ENCODE measurements around the gene NTRK2.

The NTRK2 gene

GRCh38 chr9:84900421-84900820 lies 230.9 kb downstream of the NTRK2 start:
- TF ChIP-seq USF1 (IDR thresholded peaks at IDR 0.05) (no peak), EP300 (IDR thresholded peaks at IDR 0.05; ENCODE audit: borderline replicate concordance) (no peak), RAD21 (IDR thresholded peaks at IDR 0.05; ENCODE audit: low read depth) (no peak), TAF1 (IDR thresholded peaks at IDR 0.05; ENCODE audit: low read depth) (no peak), CEBPB (IDR thresholded peaks at IDR 0.05) (no peak)
- TF ChIP-seq, protein P1, sequence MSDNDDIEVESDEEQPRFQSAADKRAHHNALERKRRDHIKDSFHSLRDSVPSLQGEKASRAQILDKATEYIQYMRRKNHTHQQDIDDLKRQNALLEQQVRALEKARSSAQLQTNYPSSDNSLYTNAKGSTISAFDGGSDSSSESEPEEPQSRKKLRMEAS (IDR thresholded peaks at IDR 0.05): no peak

DNA sequence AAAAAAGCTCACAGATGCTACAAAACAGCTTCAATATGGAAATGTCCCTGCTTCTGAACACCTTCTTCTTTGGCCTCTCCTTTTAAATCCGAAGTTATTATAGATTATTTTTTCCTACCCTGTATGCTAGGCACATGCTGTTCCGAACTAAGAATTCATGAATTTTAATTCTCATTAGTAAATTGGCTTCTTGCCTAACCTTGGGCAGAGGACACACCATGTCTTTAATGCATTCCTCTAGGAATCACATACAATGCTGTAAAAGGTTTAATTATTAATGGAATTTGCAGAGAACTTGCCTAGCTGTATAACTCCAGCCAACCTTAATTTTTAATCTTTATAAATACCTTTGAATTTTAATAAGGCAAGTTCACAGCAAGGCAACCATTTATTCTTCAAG lies 234.4 kb downstream of the NTRK2 start:
- TF ChIP-seq EP300 (IDR thresholded peaks at IDR 0.05; ENCODE audit: borderline replicate concordance): no peak
- no peak for TF ChIP-seq TAF1 (IDR thresholded peaks at IDR 0.05; ENCODE audit: low read depth)
- TF ChIP-seq EGR1 (IDR thresholded peaks at IDR 0.05): no peak
- TF ChIP-seq, protein P2, sequence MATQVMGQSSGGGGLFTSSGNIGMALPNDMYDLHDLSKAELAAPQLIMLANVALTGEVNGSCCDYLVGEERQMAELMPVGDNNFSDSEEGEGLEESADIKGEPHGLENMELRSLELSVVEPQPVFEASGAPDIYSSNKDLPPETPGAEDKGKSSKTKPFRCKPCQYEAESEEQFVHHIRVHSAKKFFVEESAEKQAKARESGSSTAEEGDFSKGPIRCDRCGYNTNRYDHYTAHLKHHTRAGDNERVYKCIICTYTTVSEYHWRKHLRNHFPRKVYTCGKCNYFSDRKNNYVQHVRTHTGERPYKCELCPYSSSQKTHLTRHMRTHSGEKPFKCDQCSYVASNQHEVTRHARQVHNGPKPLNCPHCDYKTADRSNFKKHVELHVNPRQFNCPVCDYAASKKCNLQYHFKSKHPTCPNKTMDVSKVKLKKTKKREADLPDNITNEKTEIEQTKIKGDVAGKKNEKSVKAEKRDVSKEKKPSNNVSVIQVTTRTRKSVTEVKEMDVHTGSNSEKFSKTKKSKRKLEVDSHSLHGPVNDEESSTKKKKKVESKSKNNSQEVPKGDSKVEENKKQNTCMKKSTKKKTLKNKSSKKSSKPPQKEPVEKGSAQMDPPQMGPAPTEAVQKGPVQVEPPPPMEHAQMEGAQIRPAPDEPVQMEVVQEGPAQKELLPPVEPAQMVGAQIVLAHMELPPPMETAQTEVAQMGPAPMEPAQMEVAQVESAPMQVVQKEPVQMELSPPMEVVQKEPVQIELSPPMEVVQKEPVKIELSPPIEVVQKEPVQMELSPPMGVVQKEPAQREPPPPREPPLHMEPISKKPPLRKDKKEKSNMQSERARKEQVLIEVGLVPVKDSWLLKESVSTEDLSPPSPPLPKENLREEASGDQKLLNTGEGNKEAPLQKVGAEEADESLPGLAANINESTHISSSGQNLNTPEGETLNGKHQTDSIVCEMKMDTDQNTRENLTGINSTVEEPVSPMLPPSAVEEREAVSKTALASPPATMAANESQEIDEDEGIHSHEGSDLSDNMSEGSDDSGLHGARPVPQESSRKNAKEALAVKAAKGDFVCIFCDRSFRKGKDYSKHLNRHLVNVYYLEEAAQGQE (IDR thresholded peaks at IDR 0.05; ENCODE audit: low read depth): no peak
- no peak for TF ChIP-seq CEBPB (IDR thresholded peaks at IDR 0.05)
- TF ChIP-seq, protein P1 (IDR thresholded peaks at IDR 0.05): no peak
- no peak for TF ChIP-seq CREB1 (IDR thresholded peaks at IDR 0.05; ENCODE audit: low read depth)
- TF ChIP-seq TCF12 (IDR thresholded peaks at IDR 0.05; ENCODE audit: low read depth): no peak
- no peak for TF ChIP-seq ZBTB7A (IDR thresholded peaks at IDR 0.05; ENCODE audit: low read depth)

DNA sequence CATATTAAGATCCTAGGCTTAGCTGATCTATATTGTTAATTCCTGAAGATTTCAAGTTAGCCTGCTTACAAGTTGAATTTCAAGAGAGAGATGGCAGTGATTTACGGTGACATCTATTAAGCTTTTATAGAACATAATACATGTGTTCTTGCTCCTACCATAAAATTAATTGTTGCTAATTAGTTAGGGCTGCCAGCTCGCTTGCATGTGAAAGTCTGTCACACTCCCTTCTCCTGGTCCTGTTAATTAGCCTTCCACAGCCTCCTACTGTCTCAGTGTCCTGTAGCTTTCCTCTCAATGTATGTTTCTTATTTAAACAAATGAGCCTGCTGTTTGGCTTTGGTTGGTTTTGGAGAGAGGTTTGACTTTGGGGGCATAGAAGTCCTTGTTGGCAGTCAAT lies 247.2 kb downstream of the NTRK2 start:
- TF ChIP-seq NFIC (IDR thresholded peaks at IDR 0.05) (no peak), YY1 (IDR thresholded peaks at IDR 0.05; ENCODE audit: low read depth) (no peak)

DNA sequence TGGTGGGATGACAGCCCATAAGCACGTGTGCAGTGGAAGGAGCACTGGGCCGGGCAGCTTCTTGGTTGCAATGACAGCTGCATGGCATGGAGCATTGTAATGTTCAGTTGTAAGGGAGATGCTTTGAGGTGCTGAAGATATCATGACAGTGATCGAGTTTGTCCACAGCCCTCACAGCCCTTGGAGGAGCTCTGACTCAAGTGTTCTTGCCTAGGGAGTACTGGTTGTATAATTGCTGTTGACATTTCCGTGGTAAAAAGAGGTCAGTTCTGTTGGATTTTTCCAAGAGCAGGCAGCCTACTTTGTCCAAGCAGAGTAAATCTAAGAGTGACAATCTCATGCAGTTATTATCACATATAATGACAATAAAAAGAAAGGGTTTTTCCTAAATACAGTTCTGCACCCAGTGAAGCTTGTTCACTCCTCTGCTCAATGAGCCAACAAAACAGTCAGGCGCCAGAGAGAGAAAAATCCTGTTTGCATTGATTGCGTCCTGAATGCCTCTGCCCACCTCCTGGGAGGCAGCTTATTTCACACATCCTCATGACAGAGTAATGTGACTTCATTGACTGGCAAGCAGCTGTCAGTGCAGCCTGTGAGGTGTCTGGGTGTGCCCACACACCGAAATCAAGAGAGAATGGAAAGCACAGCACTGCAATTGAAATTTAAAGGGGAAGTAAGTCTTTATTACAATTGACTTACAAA lies 248.0 kb downstream of the NTRK2 start:
- TF ChIP-seq CREB1 (IDR thresholded peaks at IDR 0.05; ENCODE audit: low read depth): no peak
- TF ChIP-seq EGR1 (IDR thresholded peaks at IDR 0.05): no peak

GRCh38 chr9:84919440-84919839 lies 249.9 kb downstream of the NTRK2 start:
- no peak for TF ChIP-seq EP300 (IDR thresholded peaks at IDR 0.05; ENCODE audit: borderline replicate concordance)
- TF ChIP-seq TEAD4 (IDR thresholded peaks at IDR 0.05): no peak
- no peak for TF ChIP-seq USF1 (IDR thresholded peaks at IDR 0.05)
- TF ChIP-seq TCF12 (IDR thresholded peaks at IDR 0.05; ENCODE audit: low read depth): no peak
- TF ChIP-seq TAF1 (IDR thresholded peaks at IDR 0.05; ENCODE audit: low read depth): no peak
- TF ChIP-seq, protein P1 (IDR thresholded peaks at IDR 0.05): no peak
- TF ChIP-seq YY1 (IDR thresholded peaks at IDR 0.05; ENCODE audit: low read depth): no peak
- no peak for TF ChIP-seq RAD21 (IDR thresholded peaks at IDR 0.05; ENCODE audit: low read depth)
- TF ChIP-seq CREB1 (IDR thresholded peaks at IDR 0.05; ENCODE audit: low read depth): no peak
- TF ChIP-seq, protein P2 (IDR thresholded peaks at IDR 0.05; ENCODE audit: low read depth): no peak
- TF ChIP-seq ZBTB7A (IDR thresholded peaks at IDR 0.05; ENCODE audit: low read depth): no peak
- no peak for TF ChIP-seq CEBPB (IDR thresholded peaks at IDR 0.05)
- TF ChIP-seq EGR1 (IDR thresholded peaks at IDR 0.05): no peak
- no peak for TF ChIP-seq NFIC (IDR thresholded peaks at IDR 0.05)
- no peak for TF ChIP-seq FOXM1 (IDR thresholded peaks at IDR 0.05; ENCODE audit: borderline replicate concordance, low read depth)

DNA sequence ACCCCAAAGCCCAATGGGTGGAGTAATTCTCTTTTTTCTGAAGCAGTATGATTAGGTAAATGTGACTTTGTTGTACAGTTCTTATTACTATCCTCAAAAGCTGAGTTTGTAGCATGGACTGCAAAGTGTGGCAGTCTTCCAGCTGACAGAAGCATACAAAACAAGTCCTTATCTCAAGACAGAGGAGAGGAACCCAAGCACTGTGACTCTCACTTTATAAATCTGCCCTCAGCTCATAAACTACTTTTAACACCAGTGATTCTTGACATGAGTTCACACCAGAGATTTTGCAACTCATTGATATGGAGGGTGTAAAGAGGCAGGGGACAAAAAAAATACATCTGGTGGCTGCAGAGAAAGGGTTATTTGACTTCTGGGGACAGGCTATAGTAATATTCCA lies 251.6 kb downstream of the NTRK2 start:
- TF ChIP-seq EGR1 (IDR thresholded peaks at IDR 0.05) (no peak), NFIC (IDR thresholded peaks at IDR 0.05) (no peak), EP300 (IDR thresholded peaks at IDR 0.05; ENCODE audit: borderline replicate concordance) (no peak), RAD21 (IDR thresholded peaks at IDR 0.05; ENCODE audit: low read depth) (no peak), TAF1 (IDR thresholded peaks at IDR 0.05; ENCODE audit: low read depth) (no peak), TEAD4 (IDR thresholded peaks at IDR 0.05) (no peak), USF1 (IDR thresholded peaks at IDR 0.05) (no peak), FOXM1 (IDR thresholded peaks at IDR 0.05; ENCODE audit: borderline replicate concordance, low read depth) (no peak), CREB1 (IDR thresholded peaks at IDR 0.05; ENCODE audit: low read depth) (no peak), YY1 (IDR thresholded peaks at IDR 0.05; ENCODE audit: low read depth) (no peak), TCF12 (IDR thresholded peaks at IDR 0.05; ENCODE audit: low read depth) (no peak), ZBTB7A (IDR thresholded peaks at IDR 0.05; ENCODE audit: low read depth) (no peak), CEBPB (IDR thresholded peaks at IDR 0.05) (no peak)
- TF ChIP-seq, protein P1 (IDR thresholded peaks at IDR 0.05): no peak
- TF ChIP-seq, protein P2 (IDR thresholded peaks at IDR 0.05; ENCODE audit: low read depth): no peak

Measured in Ishikawa (cell line).